Mesendoderm (in vitro differentiated cells): ENCODE data around the gene DNAJC3. TPM values are rescaled to one million over a fixed set of nuclear protein-coding genes. Genes with fewer than 3 reads are reported as not detected.

Source experiments
- small RNA-seq: library from polyadenylated mRNA; stranded (forward); fragments of <200 nt; extraction: miRNeasy Mini kit (QIAGEN cat#:217004); gene quantifications from one replicate; pipeline ENCODE3, GENCODE V24; 2013; ENCODE audit not compliant: insufficient read depth

Gene DNAJC3

Small RNA genes lying within 50 kb of the gene (small RNA-seq; reads per million reads assigned to genes)
- not detected for gene HMGN1P24
